Right ventricle myocardium superior (tissue), 1 donor: ENCODE results near the gene DDX11. TPM values are rescaled to one million over a fixed set of nuclear protein-coding genes. Genes with fewer than 3 reads are reported as not detected.
A peak's percentile ranks its signal among the peaks of the same experiment; 100 is the strongest.
"Not testable (repeated sequence)": the region's sequence is repeated elsewhere in the genome, so short reads cannot be mapped to it uniquely, and the experiment has no call there.

Experiments used
- ATAC-seq: fragments of 200-7000 bp; cut with Tn5 transposase; one replicate; pipeline ENCODE4 v1.9.1; 2020; ENCODE audit warnings: mild to moderate bottlenecking; ENCODE audit not compliant: poor library complexity
- DNase-seq: peaks from one replicate; pipeline ENCODE4 v3.0.0-alpha.2; 2020
- intact Hi-C: fragments of 100-400 bp; cut with DNase I; formaldehyde crosslinking; loops from one replicate; pipeline ENCODE4 v1.11.2; 2022
- total RNA-seq: library from RNA; stranded (reverse); fragmentation: NEBNext Ultra II Directional; extraction: Animal tissue kit (Norgen Biotek cat#: 25700); gene quantifications from one replicate; pipeline ENCODE4 v1.2.1, GENCODE V29; 2021
- donor health status: DM: no; HTN: yes; CAD: no; lungs with severe emphysema.

Gene DDX11
- total RNA-seq, 1 donor from 2014 or later, result 3.6 TPM

GRCh38 chr12:31115092-31115601 is 41.5 kb downstream of the DDX11 start:
- ATAC-seq, DNase-seq, intact Hi-C loops: not testable (repeated sequence)

GRCh38 chr12:31116846-31117202 is 43.2 kb downstream of the DDX11 start:
- DNase-seq, intact Hi-C loops, ATAC-seq: not testable (repeated sequence)

GRCh38 chr12:31117203-31118011 is 43.7 kb downstream of the DDX11 start:
- ATAC-seq, result peak; percentile 85
- intact Hi-C loops, result no loop called here
- no peak for DNase-seq

- no peak for DNase-seq
- ATAC-seq, result peak; percentile 48
- intact Hi-C loops, result no loop called here
These were observed 44.9 kb downstream of the DDX11 start for GRCh38 chr12:31118347-31119191.

- ATAC-seq, result no peak
These were observed 45.6 kb downstream of the DDX11 start for GRCh38 chr12:31119192-31119802.

GRCh38 chr12:31119803-31120211 is 46.1 kb downstream of the DDX11 start:
- DNase-seq (no peak), ATAC-seq (no peak)
- intact Hi-C loops, result no loop called here

More at GRCh38 chr12:31119192-31119802, 45.6 kb downstream of the DDX11 start:
- no peak for DNase-seq
- intact Hi-C loops, result no loop called here

GRCh38 chr12:31120392-31121008 is 46.8 kb downstream of the DDX11 start:
- no peak for DNase-seq
- intact Hi-C loops, result no loop called here

GRCh38 chr12:31121022-31121728 is 47.5 kb downstream of the DDX11 start:
- DNase-seq, ATAC-seq, intact Hi-C loops: not testable (repeated sequence)

More at GRCh38 chr12:31120392-31121008, 46.8 kb downstream of the DDX11 start:
- no peak for ATAC-seq

- no peak for ATAC-seq
- DNase-seq, result no peak
- intact Hi-C loops, result no loop called here
These were observed 48.8 kb downstream of the DDX11 start for GRCh38 chr12:31122481-31122880.

GRCh38 chr12:31124158-31124557 is 50.5 kb downstream of the DDX11 start:
- ATAC-seq, intact Hi-C loops, DNase-seq: not testable (repeated sequence)

- DNase-seq, intact Hi-C loops, ATAC-seq: not testable (repeated sequence)
These were observed 51.5 kb downstream of the DDX11 start for GRCh38 chr12:31125171-31125570.

- DNase-seq, intact Hi-C loops, ATAC-seq: not testable (repeated sequence)
These were observed 53.7 kb downstream of the DDX11 start for GRCh38 chr12:31127209-31127848.

GRCh38 chr12:31136581-31136980 is 62.9 kb downstream of the DDX11 start:
- intact Hi-C loops, DNase-seq, ATAC-seq: not testable (repeated sequence)

GRCh38 chr12:31144768-31145167 is 71.1 kb downstream of the DDX11 start:
- intact Hi-C loops, ATAC-seq: not testable (repeated sequence)

GRCh38 chr12:31145296-31145695 is 71.6 kb downstream of the DDX11 start:
- DNase-seq, ATAC-seq, intact Hi-C loops: not testable (repeated sequence)

More at GRCh38 chr12:31144768-31145167, 71.1 kb downstream of the DDX11 start:
- DNase-seq, result not testable (repeated sequence)

GRCh38 chr12:31147415-31147814 is 73.8 kb downstream of the DDX11 start:
- intact Hi-C loops, DNase-seq, ATAC-seq: not testable (repeated sequence)

GRCh38 chr12:31150766-31151165 is 77.1 kb downstream of the DDX11 start:
- ATAC-seq, DNase-seq, intact Hi-C loops: not testable (repeated sequence)
